Measurements from ENCODE around the gene TMEM237. TPM values are rescaled to one million over a fixed set of nuclear protein-coding genes. Genes with fewer than 3 reads are reported as not detected.
"Not testable (repeated sequence)": the region's sequence is repeated elsewhere in the genome, so short reads cannot be mapped to it uniquely, and the experiment has no call there.

TMEM237 gene
- total RNA-seq, 1 experiment from 2014 or later: 32.8 TPM

- ATAC-seq (no peak), DNase-seq (no peak)
- H3K4me3 ChIP-seq (ENCODE audit: low read length): no peak overlapping the region
- BruUV-seq (replicated peaks): no TSS peak
- no peak for TF ChIP-seq EZH2 (IDR thresholded peaks at IDR 0.05; ENCODE audit: low read length, unreplicated experiment)
- no peak for TF ChIP-seq CTCF (conservative IDR thresholded peaks at IDR 0.05; ENCODE audit: low read depth, low read length)
- H3K4me2 ChIP-seq (ENCODE audit: low read length): no peak overlapping the region
- no peaks in the 10 kb centered on the region for H3K4me1 ChIP-seq (ENCODE audit: insufficient read depth, low read length)
- no peaks in the 10 kb centered on the region for H3K27me3 ChIP-seq (ENCODE audit: low read length)
- H3K9me2 ChIP-seq (replicated peaks; ENCODE audit: low read length): no peaks in the 10 kb centered on the region; the same call in 1 of the 2 replicates
- intact Hi-C loops (cut with micrococcal nuclease): no loop called here
- H3K9ac ChIP-seq (ENCODE audit: low read length): no peak overlapping the region
- H3K9me3 ChIP-seq (ENCODE audit: low read length): no peaks in the 10 kb centered on the region
- POLR2A ChIA-PET (ENCODE audit: unreplicated experiment): no interaction called here
- CTCF ChIA-PET: no interaction called here
- no peaks in the 10 kb centered on the region for H4K20me1 ChIP-seq (ENCODE audit: low read length)
- H3K27ac ChIP-seq (ENCODE audit: low read length): no peak overlapping the region
- no peaks in the 10 kb centered on the region for H3F3A ChIP-seq (ENCODE audit: low read length, unreplicated experiment)
- H3K79me2 ChIP-seq (ENCODE audit: low read length): no peaks in the 10 kb centered on the region
- no peaks in the 10 kb centered on the region for H3K36me3 ChIP-seq (ENCODE audit: low read depth, low read length)
- H2AFZ ChIP-seq (ENCODE audit: low read length): no peak overlapping the region
Observed at GRCh38 chr2:201674794-201675193, 31.5 kb upstream of the TMEM237 start.

- no peaks in the 10 kb centered on the region for H3K27me3 ChIP-seq (ENCODE audit: low read length)
- ChIA-PET POLR2A (ENCODE audit: unreplicated experiment) (no interaction called here), CTCF (no interaction called here)
- H3K9ac ChIP-seq (ENCODE audit: low read length): no peak overlapping the region
- no peak overlapping the region for H3K4me2 ChIP-seq (ENCODE audit: low read length)
- H3K36me3 ChIP-seq (ENCODE audit: low read depth, low read length): no peaks in the 10 kb centered on the region
- H3K27ac ChIP-seq (ENCODE audit: low read length): no peak overlapping the region
- DNase-seq: no peak
- H3K9me2 ChIP-seq (replicated peaks; ENCODE audit: low read length): no peaks in the 10 kb centered on the region; the same call in 1 of the 2 replicates
- no peaks in the 10 kb centered on the region for H3K9me3 ChIP-seq (ENCODE audit: low read length)
- ATAC-seq: no peak
- H2AFZ ChIP-seq (ENCODE audit: low read length): no peak overlapping the region
- H3K4me1 ChIP-seq (ENCODE audit: insufficient read depth, low read length): no peaks in the 10 kb centered on the region
- H4K20me1 ChIP-seq (ENCODE audit: low read length): no peaks in the 10 kb centered on the region
- no peak overlapping the region for H3K4me3 ChIP-seq (ENCODE audit: low read length)
- H3K79me2 ChIP-seq (ENCODE audit: low read length): no peaks in the 10 kb centered on the region
- no TSS peak for BruUV-seq (replicated peaks)
- intact Hi-C loops (cut with micrococcal nuclease): no loop called here
- TF ChIP-seq CTCF (conservative IDR thresholded peaks at IDR 0.05; ENCODE audit: low read depth, low read length) (no peak), EZH2phosphoT487 (IDR thresholded peaks at IDR 0.05; ENCODE audit: borderline replicate concordance, low read length) (no peak), EZH2 (IDR thresholded peaks at IDR 0.05; ENCODE audit: low read length, unreplicated experiment) (no peak)
- no peaks in the 10 kb centered on the region for H3F3A ChIP-seq (ENCODE audit: low read length, unreplicated experiment)
Observed at GRCh38 chr2:201674298-201674697, 31.0 kb upstream of the TMEM237 start.

GRCh38 chr2:201673546-201673945 is 30.2 kb upstream of the TMEM237 start:
- no TSS peak for BruUV-seq (replicated peaks)
- no peak overlapping the region for H3K4me3 ChIP-seq (ENCODE audit: low read length)
- CTCF ChIA-PET: no interaction called here
- no peak overlapping the region for H3K27ac ChIP-seq (ENCODE audit: low read length)
- ATAC-seq (no peak), DNase-seq (no peak)
- H3K36me3 ChIP-seq (ENCODE audit: low read depth, low read length): no peaks in the 10 kb centered on the region
- TF ChIP-seq EZH2 (IDR thresholded peaks at IDR 0.05; ENCODE audit: low read length, unreplicated experiment) (no peak), EZH2phosphoT487 (IDR thresholded peaks at IDR 0.05; ENCODE audit: borderline replicate concordance, low read length) (no peak), CTCF (conservative IDR thresholded peaks at IDR 0.05; ENCODE audit: low read depth, low read length) (no peak)
- no peak overlapping the region for H3K9ac ChIP-seq (ENCODE audit: low read length)
- intact Hi-C loops (cut with micrococcal nuclease): no loop called here
- no peaks in the 10 kb centered on the region for H3F3A ChIP-seq (ENCODE audit: low read length, unreplicated experiment)
- H3K9me2 ChIP-seq (replicated peaks; ENCODE audit: low read length): no peaks in the 10 kb centered on the region; the same call in 1 of the 2 replicates
- H3K4me1 ChIP-seq (ENCODE audit: insufficient read depth, low read length): no peaks in the 10 kb centered on the region
- POLR2A ChIA-PET (ENCODE audit: unreplicated experiment): no interaction called here
- H2AFZ ChIP-seq (ENCODE audit: low read length): no peak overlapping the region
- no peaks in the 10 kb centered on the region for H3K9me3 ChIP-seq (ENCODE audit: low read length)
- no peaks in the 10 kb centered on the region for H3K79me2 ChIP-seq (ENCODE audit: low read length)
- no peaks in the 10 kb centered on the region for H4K20me1 ChIP-seq (ENCODE audit: low read length)
- H3K4me2 ChIP-seq (ENCODE audit: low read length): no peak overlapping the region
- H3K27me3 ChIP-seq (ENCODE audit: low read length): no peaks in the 10 kb centered on the region

GRCh38 chr2:201671205-201671604 is 27.9 kb upstream of the TMEM237 start:
- H3K27me3 ChIP-seq (ENCODE audit: low read length); H3K4me3 ChIP-seq (ENCODE audit: low read length); intact Hi-C loops (cut with micrococcal nuclease); H2AFZ ChIP-seq (ENCODE audit: low read length); DNase-seq; POLR2A ChIA-PET (ENCODE audit: unreplicated experiment); CTCF ChIA-PET; BruUV-seq (replicated peaks); H3K79me2 ChIP-seq (ENCODE audit: low read length); H3F3A ChIP-seq (ENCODE audit: low read length, unreplicated experiment); ATAC-seq; H3K27ac ChIP-seq (ENCODE audit: low read length); H4K20me1 ChIP-seq (ENCODE audit: low read length); H3K4me2 ChIP-seq (ENCODE audit: low read length); H3K9me3 ChIP-seq (ENCODE audit: low read length); H3K36me3 ChIP-seq (ENCODE audit: low read depth, low read length); H3K9me2 ChIP-seq (replicated peaks; ENCODE audit: low read length); H3K9ac ChIP-seq (ENCODE audit: low read length); H3K4me1 ChIP-seq (ENCODE audit: insufficient read depth, low read length): not testable (repeated sequence)

Data from PC-3 (cell line).